H9 (cell line): ENCODE results near the gene MYMK. TPM values are rescaled to one million over a fixed set of nuclear protein-coding genes. Genes with fewer than 3 reads are reported as not detected.

Experiments
- DNase-seq: peaks from one replicate; pipeline ENCODE4 v3.0.0-alpha.2; 2017
- H2AFZ ChIP-seq: one replicate; pipeline ENCODE4 v1.6.1; 2013; ENCODE audit warnings: mild to moderate bottlenecking, low read length, control low read depth, moderate library complexity
- H2AK5ac ChIP-seq: 2 replicates; pipeline ENCODE4 v1.6.1; 2013; ENCODE audit warnings: low read length, control low read depth, mixed read lengths; ENCODE audit not compliant: insufficient read length
- H2BK120ac ChIP-seq: one replicate; pipeline ENCODE4 v1.6.1; 2013; ENCODE audit warnings: low read depth, mild to moderate bottlenecking, low read length, control low read depth, inconsistent platforms; ENCODE audit not compliant: poor library complexity, severe bottlenecking
- H2BK12ac ChIP-seq: 2 replicates; pipeline ENCODE4 v1.6.1; 2013; ENCODE audit warnings: low read length, control low read depth, mixed read lengths, low read depth; ENCODE audit not compliant: insufficient read length
- H2BK15ac ChIP-seq: 2 replicates; pipeline ENCODE4 v1.6.1; 2013; ENCODE audit warnings: low read depth, low read length, control low read depth
- H2BK20ac ChIP-seq: one replicate; pipeline ENCODE4 v1.6.1; 2013; ENCODE audit warnings: low read depth, mild to moderate bottlenecking, low read length, control low read depth, inconsistent platforms; ENCODE audit not compliant: poor library complexity, severe bottlenecking
- H2BK5ac ChIP-seq: 2 replicates; pipeline ENCODE4 v1.6.1; 2013; ENCODE audit warnings: low read length, control low read depth, mixed read lengths; ENCODE audit not compliant: insufficient read length
- H3K14ac ChIP-seq: 2 replicates; pipeline ENCODE4 v1.6.1; 2013; ENCODE audit warnings: low read length, control low read depth; ENCODE audit not compliant: insufficient read depth
- H3K18ac ChIP-seq: 2 replicates; pipeline ENCODE4 v1.6.1; 2013; ENCODE audit warnings: low read depth, mild to moderate bottlenecking, mixed read lengths, low read length, control low read depth; ENCODE audit not compliant: insufficient read length
- H3K23ac ChIP-seq: 2 replicates; pipeline ENCODE4 v1.6.1; 2013; ENCODE audit warnings: low read length, control low read depth, mixed read lengths, low read depth; ENCODE audit not compliant: insufficient read length
- H3K23me2 ChIP-seq: 2 replicates; pipeline ENCODE4 v1.6.1; 2013; ENCODE audit warnings: low read depth, mild to moderate bottlenecking, mixed read lengths, low read length, control low read depth; ENCODE audit not compliant: insufficient read length, poor library complexity, severe bottlenecking
- H3K27ac ChIP-seq: 2 replicates; pipeline ENCODE4 v1.5.1; 2013; ENCODE audit warnings: low read length, control low read depth, mixed read lengths, low read depth; ENCODE audit not compliant: insufficient read length
- H3K27me3 ChIP-seq: 2 replicates; pipeline ENCODE4 v1.6.1; 2013; ENCODE audit warnings: low read length, control low read depth, inconsistent platforms; ENCODE audit not compliant: insufficient read depth
- H3K4ac ChIP-seq: 2 replicates; pipeline ENCODE4 v1.6.1; 2013; ENCODE audit warnings: low read depth, mild to moderate bottlenecking, control low read depth, inconsistent platforms, low read length, moderate library complexity
- H3K4me1 ChIP-seq: 2 replicates; pipeline ENCODE4 v1.6.1; 2013; ENCODE audit warnings: low read length, control low read depth, inconsistent platforms; ENCODE audit not compliant: insufficient read depth
- H3K4me2 ChIP-seq: 2 replicates; pipeline ENCODE4 v1.6.1; 2013; ENCODE audit warnings: low read length, control low read depth, mixed read lengths; ENCODE audit not compliant: insufficient read length, insufficient read depth
- H3K56ac ChIP-seq: 2 replicates; pipeline ENCODE4 v1.6.1; 2013; ENCODE audit warnings: low read depth, mild to moderate bottlenecking, mixed read lengths, low read length, control low read depth; ENCODE audit not compliant: insufficient read length
- H3K79me1 ChIP-seq: 2 replicates; pipeline ENCODE4 v1.6.1; 2013; ENCODE audit warnings: low read depth, mild to moderate bottlenecking, moderate library complexity, low read length, control low read depth, inconsistent platforms; ENCODE audit not compliant: insufficient read depth, poor library complexity, severe bottlenecking
- H3K79me2 ChIP-seq: 2 replicates; pipeline ENCODE4 v1.6.1; 2013; ENCODE audit warnings: low read length, control low read depth, inconsistent platforms; ENCODE audit not compliant: insufficient read depth
- H3K9ac ChIP-seq: 2 replicates; pipeline ENCODE4 v1.6.1; 2013; ENCODE audit warnings: low read length, control low read depth, mixed read lengths; ENCODE audit not compliant: insufficient read length; ENCODE audit errors: extremely low read depth
- H3K9me3 ChIP-seq: one replicate; pipeline ENCODE4 v1.6.1; 2013; ENCODE audit warnings: low read depth, low read length, inconsistent platforms; ENCODE audit not compliant: control insufficient read depth
- H3T11ph ChIP-seq: one replicate; pipeline ENCODE4 v1.6.1; 2013; ENCODE audit warnings: mild to moderate bottlenecking, low read length, control low read depth, inconsistent platforms
- H4K20me1 ChIP-seq: one replicate; pipeline ENCODE4 v1.6.1; 2013; ENCODE audit not compliant: control insufficient read depth, insufficient read length, insufficient read depth
- H4K5ac ChIP-seq: 2 replicates; pipeline ENCODE4 v1.6.1; 2013; ENCODE audit warnings: low read depth, mild to moderate bottlenecking, mixed read lengths, low read length, control low read depth; ENCODE audit not compliant: insufficient read length
- H4K8ac ChIP-seq: replicated peaks from 2 replicates; pipeline ENCODE4 v1.6.1; 2013; ENCODE audit warnings: low read length, control low read depth, mixed read lengths, low read depth; ENCODE audit not compliant: insufficient read length
- H4K91ac ChIP-seq: 2 replicates; pipeline ENCODE4 v1.6.1; 2013; ENCODE audit warnings: low read depth, mild to moderate bottlenecking, moderate library complexity, mixed read lengths, low read length, control low read depth; ENCODE audit not compliant: insufficient read length
- H3K27ac Mint-ChIP-seq, 3 experiments: 2 replicates in 2 of 3; 3 replicates in 1 of 3; pipeline ENCODE4 v1.8.0; 2020 to 2021; ENCODE audit warnings: mixed read lengths in 3 of 3, mild to moderate bottlenecking in 1 of 3, moderate library complexity in 1 of 3
- H3K27me3 Mint-ChIP-seq: 2 replicates; pipeline ENCODE4 v1.8.0; 2021; ENCODE audit warnings: low read depth, mild to moderate bottlenecking, moderate library complexity, mixed read lengths
- H3K36me3 Mint-ChIP-seq, 3 experiments: 2 replicates in 2 of 3; 3 replicates in 1 of 3; pipeline ENCODE4 v1.8.0; 2020 to 2021; ENCODE audit warnings: low read depth in 3 of 3, mixed read lengths in 3 of 3; ENCODE audit not compliant: insufficient read depth in 1 of 3
- H3K4me1 Mint-ChIP-seq, 2 experiments: 2 replicates each; pipeline ENCODE4 v1.8.0; 2020; ENCODE audit warnings: mixed read lengths in 2 of 2
- H3K4me3 Mint-ChIP-seq, 2 experiments: 2 replicates in 1 of 2; 3 replicates in 1 of 2; pipeline ENCODE4 v1.8.0; 2020 to 2021; ENCODE audit warnings: mild to moderate bottlenecking in 2 of 2, mixed read lengths in 2 of 2, moderate library complexity in 1 of 2
- H3K9me3 Mint-ChIP-seq, 2 experiments: 2 replicates in 1 of 2; 3 replicates in 1 of 2; pipeline ENCODE4 v1.8.0; 2020; ENCODE audit warnings: mild to moderate bottlenecking in 2 of 2, mixed read lengths in 2 of 2, moderate library complexity in 1 of 2
- WGBS: extraction: QIAGEN DNeasy Blood & Tissue Kit; methylation state at CpG from one replicate; pipeline ENCODE4 v1.1.7; 2013; ENCODE audit warnings: missing lambda C conversion rate, low lambda C conversion rate, mixed read lengths; ENCODE audit not compliant: insufficient read length; ENCODE audit errors: extremely low coverage; 5-methylcytosine and 5-hydroxymethylcytosine counted together
- total RNA-seq: library from RNA; stranded (reverse); gene quantifications from 2 replicates; pipeline ENCODE4 v1.2.1, GENCODE V29; 2021
- TF ChIP-seq, protein P1 (sequence below): fragments of 200-600 bp; sonication (generic); conservative IDR thresholded peaks from 3 replicates; pipeline ENCODE4 v1.8.0; 2021; ENCODE audit warnings: antibody characterized with exemption, mild to moderate bottlenecking

MYMK gene
- total RNA-seq, 1 experiment from 2014 or later, result not detected

- H3K27ac ChIP-seq, result no peak within 1 kb of the TSS
- H3T11ph ChIP-seq, result no peak within 1 kb of the TSS
- no peak within 1 kb of the TSS for H3K4ac ChIP-seq
- H2BK15ac ChIP-seq, result no peak within 1 kb of the TSS
- no peaks in the 10 kb centered on the region for H3K9me3 Mint-ChIP-seq
- H3K27ac Mint-ChIP-seq, result peak within 1 kb of the TSS in 1 of 3 experiments; percentile 44; a peak in 3 of 7 replicates
- peaks cover 4 to 11% of the 10 kb centered on the region in 2 experiments for H3K4me1 Mint-ChIP-seq
- no peak within 1 kb of the TSS for H3K56ac ChIP-seq
- no peak within 1 kb of the TSS for H4K8ac ChIP-seq
- H3K18ac ChIP-seq, result peak within 1 kb of the TSS; percentile 37
- DNase-seq, result peak; percentile 95
- H3K14ac ChIP-seq, result peak within 1 kb of the TSS; percentile 74
- H3K9me3 ChIP-seq, result no peaks in the 10 kb centered on the region
- peak within 1 kb of the TSS; percentile 75 to 86 for H3K4me3 Mint-ChIP-seq
- peak within 1 kb of the TSS; percentile 69 for H3K4me2 ChIP-seq
- no peak within 1 kb of the TSS for H3K23ac ChIP-seq
- H4K5ac ChIP-seq, result no peak within 1 kb of the TSS
- WGBS, result no CpG with 5 or more reads among the region's 84 CpGs
- H4K91ac ChIP-seq, result no peak within 1 kb of the TSS
- peaks cover 13% of the 10 kb centered on the region for H3K23me2 ChIP-seq
- H3K4me1 ChIP-seq, result 0 out of 2 replicates have a peak, but pooled peaks cover 2% of the 10 kb centered on the region
- TF ChIP-seq, protein P1, sequence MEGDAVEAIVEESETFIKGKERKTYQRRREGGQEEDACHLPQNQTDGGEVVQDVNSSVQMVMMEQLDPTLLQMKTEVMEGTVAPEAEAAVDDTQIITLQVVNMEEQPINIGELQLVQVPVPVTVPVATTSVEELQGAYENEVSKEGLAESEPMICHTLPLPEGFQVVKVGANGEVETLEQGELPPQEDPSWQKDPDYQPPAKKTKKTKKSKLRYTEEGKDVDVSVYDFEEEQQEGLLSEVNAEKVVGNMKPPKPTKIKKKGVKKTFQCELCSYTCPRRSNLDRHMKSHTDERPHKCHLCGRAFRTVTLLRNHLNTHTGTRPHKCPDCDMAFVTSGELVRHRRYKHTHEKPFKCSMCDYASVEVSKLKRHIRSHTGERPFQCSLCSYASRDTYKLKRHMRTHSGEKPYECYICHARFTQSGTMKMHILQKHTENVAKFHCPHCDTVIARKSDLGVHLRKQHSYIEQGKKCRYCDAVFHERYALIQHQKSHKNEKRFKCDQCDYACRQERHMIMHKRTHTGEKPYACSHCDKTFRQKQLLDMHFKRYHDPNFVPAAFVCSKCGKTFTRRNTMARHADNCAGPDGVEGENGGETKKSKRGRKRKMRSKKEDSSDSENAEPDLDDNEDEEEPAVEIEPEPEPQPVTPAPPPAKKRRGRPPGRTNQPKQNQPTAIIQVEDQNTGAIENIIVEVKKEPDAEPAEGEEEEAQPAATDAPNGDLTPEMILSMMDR, result no peak
- peaks cover 8 to 12% (median 8%) of the 10 kb centered on the region in 3 experiments; a peak in 5 of 7 replicates for H3K36me3 Mint-ChIP-seq
- H3K79me1 ChIP-seq, result no peaks in the 10 kb centered on the region
- no peak within 1 kb of the TSS for H2AK5ac ChIP-seq
- H3K27me3 ChIP-seq, result no peaks in the 10 kb centered on the region
- no peak within 1 kb of the TSS for H2BK120ac ChIP-seq
- no peak within 1 kb of the TSS for H2BK5ac ChIP-seq
- no peak within 1 kb of the TSS for H2BK20ac ChIP-seq
- H2AFZ ChIP-seq, result no peak within 1 kb of the TSS
- peaks cover 22% of the 10 kb centered on the region for H3K27me3 Mint-ChIP-seq
- H3K9ac ChIP-seq, result peak within 1 kb of the TSS; percentile 66
- no peak within 1 kb of the TSS for H2BK12ac ChIP-seq
- H3K79me2 ChIP-seq, result no peaks in the 10 kb centered on the region; the same call in 1 of the 2 replicates
- no peaks in the 10 kb centered on the region for H4K20me1 ChIP-seq
Measured at GRCh38 chr9:133478851-133479711, 45.7 kb downstream of the MYMK start, which contains the start of gene SLC2A6. SLC2A6 (minus strand) TSS chr9:133479099; CDS start chr9:133479059, 40 bp downstream.
